ENCODE measurements around the gene CLK2.

DNA sequence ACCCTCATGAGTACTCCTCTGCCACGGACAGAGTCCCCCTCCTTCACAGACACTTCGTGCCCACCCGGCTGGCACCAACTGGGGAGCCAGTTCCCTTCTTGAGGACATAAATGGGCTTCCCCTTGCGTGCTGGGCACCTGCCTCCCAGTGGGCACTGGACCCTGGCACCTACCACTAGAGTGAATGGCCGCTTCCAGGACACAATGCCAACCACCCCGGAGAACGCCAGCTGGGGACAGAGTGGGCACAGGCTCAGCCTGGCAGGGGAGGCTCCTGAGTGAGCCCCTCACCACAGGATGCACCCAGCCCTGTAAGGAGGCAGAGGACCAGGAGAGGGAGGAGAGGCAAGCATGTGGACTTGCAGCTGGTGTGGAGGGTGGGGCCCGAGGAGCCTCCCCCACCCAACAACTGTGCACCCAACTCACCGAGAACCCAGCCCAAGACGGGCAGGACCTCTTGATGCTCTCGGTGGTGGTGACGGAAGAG is 19.0 kb downstream of the CLK2 start:
- TF ChIP-seq, protein P1, sequence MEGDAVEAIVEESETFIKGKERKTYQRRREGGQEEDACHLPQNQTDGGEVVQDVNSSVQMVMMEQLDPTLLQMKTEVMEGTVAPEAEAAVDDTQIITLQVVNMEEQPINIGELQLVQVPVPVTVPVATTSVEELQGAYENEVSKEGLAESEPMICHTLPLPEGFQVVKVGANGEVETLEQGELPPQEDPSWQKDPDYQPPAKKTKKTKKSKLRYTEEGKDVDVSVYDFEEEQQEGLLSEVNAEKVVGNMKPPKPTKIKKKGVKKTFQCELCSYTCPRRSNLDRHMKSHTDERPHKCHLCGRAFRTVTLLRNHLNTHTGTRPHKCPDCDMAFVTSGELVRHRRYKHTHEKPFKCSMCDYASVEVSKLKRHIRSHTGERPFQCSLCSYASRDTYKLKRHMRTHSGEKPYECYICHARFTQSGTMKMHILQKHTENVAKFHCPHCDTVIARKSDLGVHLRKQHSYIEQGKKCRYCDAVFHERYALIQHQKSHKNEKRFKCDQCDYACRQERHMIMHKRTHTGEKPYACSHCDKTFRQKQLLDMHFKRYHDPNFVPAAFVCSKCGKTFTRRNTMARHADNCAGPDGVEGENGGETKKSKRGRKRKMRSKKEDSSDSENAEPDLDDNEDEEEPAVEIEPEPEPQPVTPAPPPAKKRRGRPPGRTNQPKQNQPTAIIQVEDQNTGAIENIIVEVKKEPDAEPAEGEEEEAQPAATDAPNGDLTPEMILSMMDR (IDR thresholded peaks at IDR 0.05) = no peak
- no peak for TF ChIP-seq POLR2A (IDR thresholded peaks at IDR 0.05)

All from body of pancreas (tissue), 4 donors.